ENCODE data around the gene TXLNG.

DNA sequence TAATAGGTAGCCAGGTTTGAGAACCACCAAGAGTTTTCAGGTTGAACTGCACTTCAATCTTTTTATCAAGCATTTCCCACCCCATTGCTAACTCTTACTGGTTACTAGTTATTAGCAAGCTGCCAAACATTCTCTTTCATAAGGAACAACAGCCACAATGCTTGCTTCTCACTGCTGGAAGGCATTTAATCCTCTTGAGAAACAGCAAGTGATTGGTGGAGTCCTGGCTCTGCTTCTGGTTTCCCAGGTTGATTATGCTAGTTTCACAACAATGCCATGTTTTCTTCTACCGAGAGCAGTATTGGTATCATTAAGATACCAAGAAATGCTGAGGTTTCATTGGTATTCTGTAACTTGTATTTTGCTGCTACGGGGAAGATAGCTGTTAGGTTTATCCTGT, 32.2 kb upstream of the TXLNG start:
- TF ChIP-seq, protein P1, sequence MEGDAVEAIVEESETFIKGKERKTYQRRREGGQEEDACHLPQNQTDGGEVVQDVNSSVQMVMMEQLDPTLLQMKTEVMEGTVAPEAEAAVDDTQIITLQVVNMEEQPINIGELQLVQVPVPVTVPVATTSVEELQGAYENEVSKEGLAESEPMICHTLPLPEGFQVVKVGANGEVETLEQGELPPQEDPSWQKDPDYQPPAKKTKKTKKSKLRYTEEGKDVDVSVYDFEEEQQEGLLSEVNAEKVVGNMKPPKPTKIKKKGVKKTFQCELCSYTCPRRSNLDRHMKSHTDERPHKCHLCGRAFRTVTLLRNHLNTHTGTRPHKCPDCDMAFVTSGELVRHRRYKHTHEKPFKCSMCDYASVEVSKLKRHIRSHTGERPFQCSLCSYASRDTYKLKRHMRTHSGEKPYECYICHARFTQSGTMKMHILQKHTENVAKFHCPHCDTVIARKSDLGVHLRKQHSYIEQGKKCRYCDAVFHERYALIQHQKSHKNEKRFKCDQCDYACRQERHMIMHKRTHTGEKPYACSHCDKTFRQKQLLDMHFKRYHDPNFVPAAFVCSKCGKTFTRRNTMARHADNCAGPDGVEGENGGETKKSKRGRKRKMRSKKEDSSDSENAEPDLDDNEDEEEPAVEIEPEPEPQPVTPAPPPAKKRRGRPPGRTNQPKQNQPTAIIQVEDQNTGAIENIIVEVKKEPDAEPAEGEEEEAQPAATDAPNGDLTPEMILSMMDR (IDR thresholded peaks at IDR 0.05): no peak
- no peak for TF ChIP-seq POLR2A (IDR thresholded peaks at IDR 0.05)

Data from ovary (tissue), 3 donors.